RKO (cell line): Measurements from ENCODE around the gene XPNPEP3.
"Not testable (repeated sequence)": the region's sequence is repeated elsewhere in the genome, so short reads cannot be mapped to it uniquely, and the experiment has no call there.

Experiments used
- DNase-seq: peaks from one replicate; pipeline ENCODE4 v3.0.0-alpha.2; 2016; ENCODE audit warnings: low spot score

The XPNPEP3 gene

DNA sequence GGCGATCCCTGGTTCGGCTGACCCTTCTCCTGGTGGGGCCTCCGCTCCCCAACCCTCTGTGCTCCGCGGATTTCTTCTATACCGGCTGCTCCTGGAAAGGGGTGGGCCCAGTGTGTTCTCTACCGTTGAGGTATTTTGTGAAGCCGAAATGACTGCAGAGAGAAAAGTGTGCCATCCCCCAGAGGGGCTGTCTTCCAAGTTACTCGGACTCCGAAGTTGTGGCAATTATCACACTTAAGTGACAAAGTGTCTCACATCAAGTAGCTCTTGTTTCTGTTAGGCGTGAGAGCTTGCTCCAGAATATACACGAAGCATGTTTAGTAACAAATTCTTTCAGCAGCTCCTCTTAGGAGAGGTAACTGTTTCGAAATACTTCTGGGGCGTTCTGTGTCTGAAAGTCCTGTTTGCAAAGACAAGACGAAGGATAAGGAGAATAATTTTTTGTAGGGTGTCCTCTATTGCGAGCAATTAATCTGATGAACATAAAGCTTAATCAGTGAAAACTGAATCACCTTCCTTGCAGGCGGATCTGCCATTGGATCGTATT lies 434 bp downstream of the XPNPEP3 start:
- DNase-seq = no peak

DNA sequence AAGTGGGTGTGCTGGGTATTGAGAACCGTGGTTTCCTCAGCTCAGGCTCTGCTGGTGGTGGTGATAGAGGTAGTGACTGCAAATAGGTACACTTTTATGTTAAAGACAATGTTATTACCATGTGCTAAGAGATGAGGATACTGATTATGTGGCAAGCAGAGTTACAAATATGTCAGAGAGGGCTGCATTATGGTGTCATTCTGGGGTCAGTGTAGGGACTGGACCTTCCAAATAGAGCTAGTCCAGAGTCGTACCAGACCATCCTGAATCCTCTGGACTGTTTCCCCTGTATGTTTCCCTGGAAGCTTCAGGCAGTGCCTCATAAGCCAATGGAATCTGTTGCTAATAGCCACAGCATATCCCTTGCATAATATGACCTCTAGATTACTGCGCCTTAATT lies 5.1 kb downstream of the XPNPEP3 start, which contains the start of gene DNAJB7:
DNAJB7 (minus strand) TSS at position 101 of the 400 bp plus-strand sequence. CDS start 119 bp downstream, outside the sequence.
- DNase-seq = no peak

DNA sequence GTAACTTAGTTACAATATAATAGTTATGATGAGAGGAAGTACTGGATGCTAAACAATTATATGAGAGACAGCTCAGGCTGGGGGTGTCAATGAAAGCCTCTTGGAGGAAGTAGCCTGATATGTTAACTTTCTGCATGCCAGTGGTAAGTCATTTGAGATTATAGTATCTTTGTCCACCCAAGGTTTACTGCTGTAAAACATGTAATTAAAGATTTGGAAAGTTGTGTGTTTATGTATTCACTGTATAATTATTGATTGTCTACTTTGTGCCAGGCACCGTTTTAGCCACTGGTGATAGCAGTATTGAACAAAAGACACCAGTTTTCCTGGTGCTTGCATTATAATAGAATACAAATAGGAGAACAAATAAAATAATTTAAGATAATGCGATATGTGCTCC lies 5.6 kb downstream of the XPNPEP3 start:
- DNase-seq = no peak

DNA sequence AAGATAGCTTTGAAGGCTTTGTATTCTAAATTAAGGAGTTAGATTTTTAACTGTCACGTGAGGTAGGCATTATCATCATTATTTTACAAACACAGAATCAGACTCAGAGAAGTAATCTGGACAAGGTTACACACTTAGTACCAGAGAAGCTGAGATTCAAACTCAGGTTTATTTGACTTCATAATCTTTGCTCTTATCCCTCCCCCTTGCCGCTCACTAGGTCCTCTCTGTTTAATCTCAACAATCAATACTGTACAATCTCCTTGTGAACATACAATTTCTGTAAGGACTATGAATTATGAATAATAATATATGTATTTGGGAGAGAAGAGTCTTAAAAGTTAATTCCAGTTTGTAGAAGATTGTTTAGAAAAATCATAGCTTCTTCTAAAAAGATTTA lies 10.2 kb downstream of the XPNPEP3 start:
- DNase-seq = no peak

DNA sequence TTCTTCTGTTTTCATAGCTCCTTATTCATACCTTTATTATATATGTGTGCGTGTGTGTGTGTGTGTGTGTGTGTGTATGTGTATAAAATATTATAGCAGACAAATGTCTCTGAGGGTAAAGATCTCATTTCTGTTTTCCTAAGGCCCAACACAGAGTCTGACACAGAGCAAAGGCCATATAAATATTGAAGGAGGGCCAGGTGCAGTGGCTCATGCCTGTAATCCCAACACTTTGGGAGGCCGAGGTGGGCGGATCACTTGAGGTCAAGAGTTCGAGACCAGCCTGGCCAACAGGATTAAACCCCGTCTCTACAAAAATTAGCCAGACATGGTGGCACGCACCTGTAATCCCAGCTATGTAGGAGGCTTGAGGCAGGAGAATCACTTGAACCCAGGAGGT lies 11.4 kb downstream of the XPNPEP3 start:
- not testable (repeated sequence) for DNase-seq

DNA sequence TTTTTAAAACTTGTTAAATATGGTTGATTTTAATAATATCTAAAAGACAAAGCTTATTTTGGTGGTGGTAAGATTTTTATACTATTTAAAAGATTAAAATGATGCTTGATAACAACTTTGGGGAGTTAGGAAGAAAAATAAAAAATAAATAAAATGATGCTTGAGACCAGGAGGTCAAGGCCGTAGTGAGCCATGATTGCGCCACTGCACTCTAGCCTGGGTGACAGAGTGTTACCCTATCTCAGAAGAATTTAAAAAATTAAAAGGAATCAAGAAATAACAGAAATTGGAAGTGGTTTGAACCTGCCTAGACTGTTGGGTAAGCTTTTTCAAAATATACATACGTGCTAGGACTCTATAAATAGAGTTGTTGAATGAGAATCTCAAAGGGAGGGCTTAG lies 17.1 kb downstream of the XPNPEP3 start:
- DNase-seq = no peak

DNA sequence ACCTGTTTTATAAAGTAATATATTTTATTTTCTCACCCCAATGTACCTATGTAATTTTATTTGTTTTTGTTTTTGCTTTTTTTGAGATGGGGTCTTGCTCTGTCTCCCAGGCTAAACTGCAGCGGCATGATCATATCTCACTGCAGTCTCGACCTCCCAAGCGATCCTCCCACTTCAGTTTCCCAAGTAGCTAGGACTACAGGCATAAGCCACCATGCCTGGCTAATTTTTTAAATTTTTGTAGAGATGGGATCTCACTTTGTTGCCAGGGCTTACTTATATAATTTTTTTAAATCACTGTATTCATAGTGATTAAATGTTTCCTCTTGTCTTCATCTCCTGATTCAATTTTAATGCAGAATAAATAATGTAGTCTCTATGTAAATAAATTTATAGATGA lies 18.2 kb downstream of the XPNPEP3 start:
- no peak for DNase-seq

DNA sequence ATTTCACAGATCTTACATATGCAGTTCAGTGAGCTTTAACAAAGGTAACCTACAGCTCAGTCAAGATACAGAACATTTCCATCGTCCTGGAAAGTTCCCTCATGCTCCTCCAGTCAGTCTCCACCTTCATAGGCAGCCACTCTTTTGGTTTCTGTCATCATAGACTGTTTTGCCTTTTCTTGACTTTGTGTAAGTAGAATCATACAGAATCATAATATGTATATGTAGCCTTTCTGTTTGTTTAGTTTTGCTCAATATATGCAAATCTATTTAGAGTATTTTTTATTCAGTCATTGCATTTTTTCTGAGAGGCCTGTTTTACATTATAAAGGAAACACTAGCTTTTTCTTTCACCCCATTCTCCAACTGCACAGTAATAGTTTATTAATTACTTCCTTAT lies 20.0 kb downstream of the XPNPEP3 start:
- DNase-seq = no peak

DNA sequence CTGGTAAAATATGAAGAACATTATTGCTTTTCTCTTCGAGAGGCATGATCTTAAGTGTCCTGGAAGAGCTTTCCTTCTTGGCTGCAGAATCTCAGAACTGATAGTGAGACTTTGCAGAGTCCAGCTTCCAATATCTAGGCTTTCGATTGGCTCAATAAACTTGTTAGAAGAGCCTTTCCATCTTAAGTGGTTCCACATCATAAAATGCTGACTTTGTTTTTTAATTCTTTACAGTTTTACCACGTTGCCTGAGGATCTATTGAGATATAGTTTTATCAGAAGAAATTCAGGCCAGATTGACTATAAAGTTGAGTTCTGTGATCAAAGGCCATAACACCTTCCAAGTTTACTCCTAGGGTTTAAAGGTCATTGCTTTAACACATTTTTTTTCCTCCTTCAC lies 20.5 kb downstream of the XPNPEP3 start:
- no peak for DNase-seq

DNA sequence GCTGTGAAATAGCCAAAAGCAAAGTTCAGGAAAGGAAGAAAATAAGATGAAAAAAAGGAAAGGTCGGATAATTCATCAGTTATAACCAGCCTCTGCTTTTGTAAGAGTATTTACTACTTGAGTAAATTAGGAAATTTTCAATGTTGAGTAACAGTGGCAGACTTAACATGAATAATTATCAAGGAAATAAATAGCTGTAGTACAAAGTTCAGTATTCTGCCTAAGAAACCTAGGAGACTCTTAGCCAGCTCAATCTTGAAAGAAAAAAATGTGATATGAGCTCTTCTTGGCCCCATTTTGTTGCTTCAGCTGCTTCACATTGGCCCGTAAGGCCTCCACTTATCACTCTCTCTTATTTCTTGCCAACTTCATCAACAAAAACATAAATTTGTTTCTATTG lies 22.0 kb downstream of the XPNPEP3 start:
- no peak for DNase-seq

DNA sequence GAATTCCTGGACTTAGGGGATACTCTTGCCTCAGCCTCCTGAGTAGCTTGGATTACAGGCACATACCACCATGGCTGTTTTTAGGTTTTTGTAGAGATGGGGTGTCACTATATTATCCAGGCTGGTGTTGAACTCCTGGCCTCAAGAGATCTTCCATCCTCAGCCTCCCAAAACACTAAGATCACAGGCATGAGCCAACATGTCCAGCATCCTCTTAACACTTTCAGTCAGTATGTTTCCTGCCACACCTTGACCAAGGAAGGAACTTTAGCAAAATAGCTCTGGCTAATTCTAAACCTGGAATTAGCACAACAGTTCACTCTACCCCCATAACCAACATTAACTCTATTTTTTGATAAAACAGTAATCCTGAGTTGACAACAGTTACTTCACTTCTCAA lies 32.2 kb downstream of the XPNPEP3 start:
- DNase-seq = no peak

DNA sequence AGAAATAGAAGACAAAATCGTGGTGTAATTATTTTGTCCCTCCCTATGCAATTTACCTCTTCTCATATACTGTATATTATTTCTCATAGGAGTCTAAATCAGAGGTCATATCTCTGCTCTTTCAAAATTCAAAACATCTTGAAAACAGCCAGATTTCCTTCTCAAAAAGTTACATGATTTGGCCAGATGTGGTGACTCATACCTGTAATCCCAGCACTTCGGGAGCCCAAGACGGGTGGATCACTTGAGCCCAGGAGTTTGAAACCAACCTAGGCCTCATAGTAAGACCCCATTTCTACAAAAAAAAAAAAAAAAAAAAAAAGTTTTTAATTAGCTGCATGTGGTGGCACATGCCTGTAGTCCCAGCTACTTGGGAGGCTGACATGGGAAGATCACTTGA lies 33.9 kb downstream of the XPNPEP3 start:
- DNase-seq = no peak

DNA sequence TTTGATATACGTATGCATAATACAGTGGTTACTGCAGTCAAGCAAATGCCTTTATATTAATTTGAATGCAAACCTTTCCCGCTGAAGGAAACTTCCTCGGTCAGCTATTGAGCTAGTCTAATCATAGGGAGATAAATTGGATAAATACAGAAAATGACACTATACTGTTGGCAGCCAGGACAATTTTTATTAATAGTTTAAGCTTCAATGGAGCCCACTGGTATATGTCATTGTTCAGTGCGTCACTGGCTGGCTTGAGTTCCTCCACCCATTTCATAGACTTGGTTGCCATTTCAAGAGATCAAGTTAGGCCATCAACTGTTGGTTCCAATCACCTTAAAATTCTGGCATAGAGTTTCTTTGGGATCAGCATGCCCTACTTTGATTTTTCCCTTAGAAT lies 37.5 kb downstream of the XPNPEP3 start:
- DNase-seq = no peak

DNA sequence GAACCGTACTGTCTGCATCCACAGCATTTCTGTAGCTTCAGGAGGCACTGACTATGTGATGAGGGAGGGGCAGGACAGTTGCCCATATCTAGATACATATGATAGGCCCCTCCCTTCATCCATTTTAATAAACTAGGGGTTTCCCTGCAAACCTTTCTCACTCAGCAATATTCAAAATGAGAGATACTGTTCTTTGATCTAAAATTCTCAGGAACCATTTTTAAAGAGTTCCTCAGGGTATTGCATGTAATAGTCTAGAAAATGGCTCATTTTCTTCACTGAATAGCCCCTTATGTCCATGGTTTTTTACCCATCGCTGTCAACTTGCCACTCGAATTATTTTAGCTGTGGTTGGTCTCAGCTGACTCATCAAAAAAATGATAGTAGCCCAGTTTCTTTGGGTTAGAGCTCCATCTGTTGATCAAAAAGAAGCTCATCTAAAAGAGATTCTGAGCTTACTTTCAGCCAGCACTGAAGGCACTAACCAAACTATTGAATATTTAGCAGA lies 42.0 kb downstream of the XPNPEP3 start:
- peak; percentile 80 for DNase-seq

DNA sequence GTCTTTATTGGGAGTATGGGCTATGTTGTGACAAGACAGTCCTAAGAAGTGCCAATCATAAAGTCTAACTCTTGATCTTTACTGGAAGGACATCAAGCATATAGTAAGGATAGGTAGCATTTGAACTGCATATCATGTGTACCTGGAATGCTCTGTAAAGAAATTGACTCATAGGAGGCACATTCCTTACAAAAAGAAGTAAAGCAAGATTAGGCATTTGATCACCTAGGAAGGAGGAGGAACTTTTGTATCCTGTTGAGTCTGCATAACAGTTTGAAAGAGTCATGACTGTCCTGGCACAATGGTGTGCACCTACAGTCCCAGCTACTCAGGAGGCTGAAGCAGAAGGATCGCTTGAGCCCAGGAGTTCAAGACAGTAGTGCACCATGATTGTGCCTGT lies 47.2 kb downstream of the XPNPEP3 start:
- no peak for DNase-seq

DNA sequence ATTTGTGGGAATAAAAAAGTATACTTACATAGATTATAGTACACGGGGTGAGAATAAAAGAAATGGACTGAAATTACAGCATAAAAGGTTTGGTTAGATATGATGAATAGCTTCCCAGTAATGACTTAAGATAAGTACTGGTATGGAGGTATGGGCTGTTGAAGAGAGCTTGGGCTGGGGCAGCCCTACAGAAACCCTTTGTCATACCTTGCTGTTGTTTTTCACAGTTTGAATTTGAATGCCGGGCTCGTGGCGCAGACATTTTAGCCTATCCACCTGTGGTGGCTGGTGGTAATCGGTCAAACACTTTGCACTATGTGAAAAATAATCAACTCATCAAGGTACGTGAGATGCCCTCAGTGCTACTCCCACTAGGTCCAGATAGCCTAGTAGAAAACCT lies 51.9 kb downstream of the XPNPEP3 start:
- no peak for DNase-seq

DNA sequence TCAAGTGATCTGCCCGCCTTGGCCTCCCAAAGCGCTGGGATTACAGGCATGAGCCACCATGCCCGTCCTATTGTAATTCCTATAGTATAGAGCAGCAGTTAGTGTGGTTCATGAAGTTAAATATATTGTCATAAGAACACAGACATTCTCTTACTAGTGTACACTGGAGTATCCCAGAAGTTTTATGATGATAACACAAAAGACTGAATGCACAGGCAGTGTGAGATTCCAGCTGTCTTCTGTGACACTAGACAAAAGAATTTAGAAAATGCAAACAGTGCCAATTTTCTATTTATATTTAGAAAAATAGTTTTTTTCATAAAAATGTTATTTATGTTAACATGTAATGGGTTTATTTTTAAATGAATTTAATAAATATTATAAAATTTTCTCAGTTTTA lies 54.8 kb downstream of the XPNPEP3 start:
- no peak for DNase-seq

DNA sequence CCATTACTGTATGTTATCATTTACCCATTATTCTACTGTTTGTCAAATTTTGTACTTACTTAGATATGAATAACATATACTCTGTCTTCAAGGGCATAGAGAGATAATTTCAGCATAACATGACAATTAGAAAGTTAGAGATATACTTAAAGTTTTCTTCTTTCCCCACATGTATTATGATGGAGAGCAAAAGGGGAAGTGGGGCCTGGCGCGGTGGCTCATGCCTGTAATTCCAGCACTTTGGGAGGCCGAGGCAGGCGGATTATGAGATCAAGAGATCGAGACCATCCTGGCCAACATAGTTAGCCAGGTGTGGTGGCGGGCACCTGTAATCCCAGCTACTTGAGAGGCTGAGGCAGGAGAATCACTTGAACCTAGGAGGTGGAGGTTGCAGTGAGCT lies 56.0 kb downstream of the XPNPEP3 start:
- not testable (repeated sequence) for DNase-seq

DNA sequence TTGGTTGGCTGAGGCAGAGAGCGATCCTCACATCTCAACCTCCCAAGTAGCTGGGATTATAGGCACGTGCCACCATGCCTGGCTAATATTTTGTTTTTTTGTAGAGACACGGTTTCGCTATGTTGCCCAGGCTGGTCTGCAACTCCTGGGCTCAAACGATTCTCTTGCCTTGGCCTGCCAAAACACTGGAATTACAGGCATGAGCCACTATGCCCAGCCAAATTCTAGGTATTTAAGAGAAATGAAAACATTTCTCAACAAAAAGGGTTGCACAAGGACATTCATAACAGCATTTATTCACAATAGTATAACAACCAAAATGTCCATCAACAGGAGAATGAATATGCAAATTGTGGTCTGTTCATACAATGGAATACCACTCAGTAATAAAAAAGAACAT lies 62.5 kb downstream of the XPNPEP3 start:
- no peak for DNase-seq

DNA sequence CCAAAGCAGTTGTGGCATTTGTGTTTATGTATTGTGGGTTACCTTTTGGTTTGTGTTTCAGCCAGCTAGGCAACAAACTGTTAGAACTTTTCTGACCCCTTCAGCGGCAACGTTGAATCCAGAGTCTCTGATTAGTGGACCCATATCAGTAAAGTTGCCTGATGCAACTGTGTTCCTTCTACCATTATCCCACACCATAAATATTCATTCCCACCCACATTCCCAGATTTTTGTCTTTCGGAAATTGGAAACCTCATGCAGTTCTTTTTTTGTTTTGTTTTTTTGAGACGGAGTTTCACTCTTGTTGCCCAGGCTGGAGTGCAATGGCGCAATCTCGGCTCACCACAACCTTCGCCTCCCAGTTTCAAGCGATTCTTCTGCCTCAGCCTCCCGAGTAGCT lies 63.6 kb downstream of the XPNPEP3 start:
- DNase-seq = no peak

DNA sequence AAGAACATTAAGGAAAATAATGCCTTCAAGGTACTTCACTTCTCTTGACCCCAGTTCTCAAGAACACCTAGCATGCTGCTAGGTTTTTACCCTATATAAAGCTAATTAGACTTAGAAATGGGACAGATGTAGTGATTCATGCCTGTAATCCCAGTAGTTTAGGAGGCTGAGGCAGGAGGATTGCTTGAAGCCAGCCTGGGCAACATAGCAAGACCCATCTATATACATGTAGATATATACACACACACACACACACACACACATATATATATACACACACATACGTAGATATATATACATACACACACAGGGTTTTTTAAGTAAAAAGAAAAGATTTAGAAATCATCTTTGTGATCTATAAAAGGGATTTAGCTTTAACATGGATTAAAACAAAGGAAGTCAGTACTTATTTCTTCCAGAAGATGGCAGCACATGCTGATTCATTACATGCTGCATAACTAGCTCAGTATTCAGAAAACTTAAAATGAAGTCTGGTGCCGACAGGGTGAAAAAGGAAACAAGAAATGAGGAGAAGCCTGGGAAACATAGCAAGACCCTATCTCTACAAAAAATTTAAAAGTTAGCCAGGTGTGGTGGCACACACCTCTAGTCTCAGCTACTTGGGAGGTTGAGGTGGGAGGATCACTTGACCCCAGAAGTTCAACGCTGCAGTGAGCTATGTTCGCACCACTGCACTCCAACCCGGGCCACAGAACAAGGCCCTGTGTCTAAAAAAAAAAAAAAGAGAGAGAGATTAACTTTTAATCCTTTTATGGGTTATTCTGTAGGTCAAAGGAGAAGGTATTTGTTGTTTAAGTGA lies 65.7 kb downstream of the XPNPEP3 start:
- DNase-seq = peak; percentile 74

DNA sequence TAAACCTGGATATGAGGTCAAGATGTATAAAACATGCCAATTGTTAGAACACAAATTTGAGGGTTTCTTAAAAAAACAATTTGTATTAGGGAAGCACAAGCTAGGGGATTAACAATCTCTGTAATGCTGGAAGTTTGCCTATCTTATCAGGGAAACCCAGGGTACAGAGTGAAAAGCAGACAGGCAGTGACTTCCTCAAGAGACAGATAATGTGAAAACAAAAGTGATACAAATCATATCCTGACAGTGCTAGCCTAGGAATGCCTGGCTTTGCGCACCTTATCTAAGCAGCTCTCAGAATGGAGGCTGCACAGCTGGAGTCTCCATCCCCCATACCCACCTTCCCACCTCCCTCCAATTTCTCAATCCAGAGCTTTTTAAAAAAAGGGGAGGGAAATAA lies 71.7 kb downstream of the XPNPEP3 start:
- no peak for DNase-seq

DNA sequence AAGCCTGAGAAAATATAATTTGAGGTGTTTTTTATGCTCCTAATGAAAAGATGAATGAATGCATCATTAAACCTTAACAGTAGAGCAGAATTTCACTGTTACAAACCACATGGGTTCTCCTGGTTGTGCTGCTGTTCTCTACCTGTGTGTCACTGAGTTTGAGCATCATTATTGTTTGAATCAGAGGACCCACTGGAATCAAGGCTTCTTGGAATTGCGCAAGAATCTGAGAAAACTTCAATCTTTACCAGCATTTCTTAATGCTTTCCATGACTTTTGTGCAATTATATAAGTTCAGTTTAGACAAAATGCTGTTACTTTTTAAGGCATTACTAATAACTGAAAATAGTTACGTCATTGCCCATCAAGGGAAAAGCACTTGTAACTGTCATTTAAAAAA lies 75.4 kb downstream of the XPNPEP3 start:
- no peak for DNase-seq

DNA sequence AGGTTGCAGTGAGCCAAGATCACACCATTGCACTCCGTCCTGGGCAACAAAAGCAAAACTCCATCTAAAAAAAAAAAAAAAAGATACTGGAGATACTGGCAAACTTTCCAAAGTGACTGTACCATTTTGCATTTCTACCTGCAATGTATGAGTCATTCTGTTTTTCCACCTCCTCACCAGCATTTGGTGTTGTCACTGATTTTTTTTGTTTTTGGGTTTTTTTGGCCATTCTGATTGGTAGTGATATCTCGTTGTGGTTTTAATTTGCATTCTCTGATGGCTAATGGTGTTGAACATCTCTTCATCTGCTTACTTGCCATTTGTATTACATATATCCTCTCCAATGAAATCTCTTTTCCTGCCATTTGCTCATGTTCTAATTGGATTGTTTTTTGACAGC lies 82.3 kb downstream of the XPNPEP3 start:
- DNase-seq = no peak
